DMS53 treated with DMSO at 0.1 percent for 48 hours (cell line): ENCODE results near the gene KIAA0408.
"Not testable (repeated sequence)": the region's sequence is repeated elsewhere in the genome, so short reads cannot be mapped to it uniquely, and the experiment has no call there.

Experiments used
- DNase-seq: peaks from one replicate; lab custom pipeline; 2025; ENCODE audit not compliant: unreplicated experiment; lab: John Stamatoyannopoulos, UW

KIAA0408 gene

DNA sequence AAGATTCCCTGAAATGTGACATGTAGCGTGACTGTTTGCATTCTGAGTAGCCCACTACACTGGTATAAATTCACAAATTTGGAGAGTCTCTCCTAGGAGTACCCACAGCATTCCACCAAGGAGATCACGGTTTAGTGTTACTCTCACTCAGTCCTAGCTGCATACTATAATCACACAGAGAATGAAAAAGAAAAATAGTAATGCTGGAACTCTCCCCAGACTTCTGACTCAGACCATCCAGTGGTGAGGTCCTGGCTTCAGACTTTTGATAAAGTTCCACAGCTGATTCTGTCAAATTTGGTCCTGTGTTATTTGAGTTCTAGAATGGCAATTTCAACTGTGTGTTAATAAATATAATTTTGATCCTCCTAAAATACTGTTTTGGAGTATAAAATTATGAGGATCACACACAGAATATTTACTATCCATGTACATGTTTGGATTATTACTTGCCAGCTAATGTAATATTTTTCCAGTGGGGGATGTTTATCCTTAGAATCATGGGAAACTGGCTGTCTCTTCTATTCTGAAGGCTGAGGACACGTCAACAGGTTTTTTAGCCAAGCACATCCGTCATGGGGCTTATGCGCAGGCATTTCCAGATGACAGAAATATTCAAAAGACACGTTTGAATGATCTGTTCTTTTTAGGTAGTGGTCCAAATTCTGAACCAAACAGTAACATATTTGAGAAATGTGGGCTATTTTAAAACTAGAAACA lies 5.1 kb upstream of the KIAA0408 start:
- no peak for DNase-seq

DNA sequence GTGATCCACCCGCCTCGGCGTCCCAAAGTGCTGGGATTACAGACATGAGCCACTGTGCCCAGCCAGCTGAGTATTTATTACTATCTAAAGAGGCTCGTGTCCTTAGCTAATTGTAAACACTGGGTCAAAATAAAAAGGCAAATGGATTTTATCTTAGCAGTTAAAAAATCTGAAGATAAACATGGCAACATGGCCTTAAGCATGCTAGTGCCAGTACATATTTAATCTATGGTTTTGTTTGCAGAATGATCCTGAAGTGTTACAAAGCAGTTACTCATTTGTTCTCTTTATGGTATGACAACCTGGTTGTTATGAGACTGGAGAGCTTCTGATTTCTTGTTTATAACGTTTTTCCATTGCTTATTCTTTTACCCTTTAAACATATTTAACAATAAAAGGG lies 3.9 kb upstream of the KIAA0408 start:
- DNase-seq = no peak

DNA sequence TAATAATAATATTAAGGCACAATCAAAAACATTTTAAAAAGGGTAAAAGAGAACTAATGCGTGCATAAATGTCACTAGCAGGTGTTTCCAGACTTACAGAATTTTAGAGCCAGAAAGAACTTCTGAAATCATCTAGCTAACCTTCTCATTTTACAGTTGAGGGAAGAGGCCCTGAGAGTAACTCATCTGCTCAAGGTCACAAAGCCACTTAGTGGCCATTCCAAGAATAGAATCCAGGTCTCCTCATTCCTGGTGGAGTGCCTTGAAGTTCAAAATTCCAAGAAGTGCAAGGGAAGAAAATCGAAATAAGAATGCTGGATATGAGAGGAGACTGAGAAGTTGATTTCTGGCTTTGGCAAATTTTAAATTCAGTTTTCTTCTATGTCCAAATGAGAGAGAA lies 3.2 kb upstream of the KIAA0408 start:
- no peak for DNase-seq

DNA sequence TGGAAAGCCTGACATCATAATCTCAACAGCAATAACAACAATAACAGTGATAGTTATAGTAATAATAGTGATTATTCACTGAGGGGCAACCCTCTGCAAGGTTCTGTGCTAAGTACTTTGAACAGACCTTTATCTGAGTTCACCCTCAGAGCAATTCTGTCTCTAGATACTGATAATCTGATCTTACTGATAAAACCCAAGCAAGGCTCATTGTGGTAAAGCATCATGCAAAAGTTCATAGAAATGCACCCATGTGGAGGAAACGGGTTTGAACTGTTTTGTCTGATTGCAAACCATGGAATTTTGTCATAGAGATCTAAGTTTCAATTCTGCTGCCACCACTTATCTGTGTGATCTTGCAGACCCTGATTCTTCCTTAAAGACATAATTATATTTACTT lies 1.3 kb upstream of the KIAA0408 start:
- no peak for DNase-seq

DNA sequence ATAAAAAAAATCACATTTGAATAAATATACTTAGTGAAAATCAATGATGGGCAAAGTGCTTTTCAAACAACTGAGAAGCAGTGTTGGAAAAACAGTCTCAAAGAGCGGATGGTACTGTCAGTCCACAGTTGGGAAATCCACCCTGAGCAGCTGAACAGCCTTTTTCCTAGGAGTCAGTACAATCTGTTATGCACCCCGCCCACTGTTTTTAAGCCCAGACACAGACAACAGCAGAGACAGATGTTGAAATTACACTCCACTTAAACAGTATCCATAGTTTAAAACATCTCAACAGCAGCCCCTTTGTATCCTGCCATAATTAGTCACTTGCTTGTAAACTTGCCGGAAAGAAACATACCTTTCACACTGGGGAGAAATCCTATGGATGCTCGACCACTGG lies 372 bp downstream of the KIAA0408 start:
- no peak for DNase-seq

DNA sequence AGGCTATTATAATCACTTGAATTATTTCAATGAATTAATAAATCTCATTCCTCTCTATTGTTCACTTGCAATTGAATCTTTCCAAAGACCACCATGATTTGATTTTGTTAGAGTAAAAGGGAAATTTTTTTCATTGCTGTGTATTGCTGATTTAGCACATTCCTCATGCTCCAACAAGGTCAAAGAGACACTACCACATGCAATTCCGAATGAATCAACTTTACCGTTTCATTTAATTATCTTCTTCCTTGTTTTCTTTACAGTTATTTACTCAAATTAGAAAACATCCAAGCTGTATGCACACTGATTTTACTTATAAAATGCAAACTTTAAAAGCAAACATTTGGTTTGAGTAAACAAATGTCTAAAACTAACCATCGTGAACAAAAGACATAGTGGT lies 967 bp downstream of the KIAA0408 start:
- DNase-seq = no peak

DNA sequence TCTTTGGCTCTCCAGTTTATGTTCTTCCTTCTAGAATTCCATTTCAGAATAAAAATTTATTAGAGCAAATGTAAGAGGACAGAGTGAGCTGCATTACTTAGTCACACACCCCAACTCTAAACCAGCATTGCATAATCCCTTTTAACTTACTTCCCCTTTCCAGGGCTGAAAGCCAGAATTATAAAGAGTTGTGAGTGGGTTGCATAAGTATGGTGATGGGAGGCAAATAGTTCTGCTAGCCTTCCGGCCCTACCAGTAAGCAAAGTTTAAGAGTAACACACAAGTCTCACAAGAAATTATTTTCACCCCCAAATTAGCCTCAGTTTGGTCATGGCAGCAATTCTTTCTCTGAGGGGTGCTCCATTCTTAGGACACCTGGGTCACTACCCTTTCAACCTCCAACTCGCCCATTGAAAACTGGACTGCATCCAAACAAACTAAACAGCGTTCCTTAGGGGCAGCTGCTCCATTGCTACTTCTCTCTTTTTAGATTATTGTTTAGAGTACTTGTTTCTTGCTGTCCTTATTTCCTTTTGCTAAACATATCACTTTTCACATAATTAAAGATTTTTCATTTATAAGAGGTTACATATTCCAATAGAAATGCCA lies 1.6 kb downstream of the KIAA0408 start:
- DNase-seq = no peak

DNA sequence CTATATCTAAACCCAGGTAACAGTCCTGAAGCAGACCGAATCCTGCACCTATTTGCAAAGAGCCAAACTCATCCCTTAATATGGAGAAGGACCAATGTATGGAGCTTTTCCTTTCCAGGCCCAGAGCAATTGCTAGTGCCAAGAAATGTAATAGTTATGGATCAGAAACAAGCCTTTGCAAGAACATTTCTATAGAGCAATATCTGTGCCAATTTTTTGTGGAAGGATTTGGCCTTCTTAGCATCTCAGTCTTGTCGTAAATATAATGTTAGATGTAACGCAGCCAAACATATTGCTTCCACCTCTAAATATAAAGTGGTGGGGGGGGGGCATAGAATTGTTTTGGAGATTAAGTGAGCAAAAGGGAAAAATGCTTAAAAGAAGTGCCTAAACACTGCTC lies 2.7 kb downstream of the KIAA0408 start:
- no peak for DNase-seq

DNA sequence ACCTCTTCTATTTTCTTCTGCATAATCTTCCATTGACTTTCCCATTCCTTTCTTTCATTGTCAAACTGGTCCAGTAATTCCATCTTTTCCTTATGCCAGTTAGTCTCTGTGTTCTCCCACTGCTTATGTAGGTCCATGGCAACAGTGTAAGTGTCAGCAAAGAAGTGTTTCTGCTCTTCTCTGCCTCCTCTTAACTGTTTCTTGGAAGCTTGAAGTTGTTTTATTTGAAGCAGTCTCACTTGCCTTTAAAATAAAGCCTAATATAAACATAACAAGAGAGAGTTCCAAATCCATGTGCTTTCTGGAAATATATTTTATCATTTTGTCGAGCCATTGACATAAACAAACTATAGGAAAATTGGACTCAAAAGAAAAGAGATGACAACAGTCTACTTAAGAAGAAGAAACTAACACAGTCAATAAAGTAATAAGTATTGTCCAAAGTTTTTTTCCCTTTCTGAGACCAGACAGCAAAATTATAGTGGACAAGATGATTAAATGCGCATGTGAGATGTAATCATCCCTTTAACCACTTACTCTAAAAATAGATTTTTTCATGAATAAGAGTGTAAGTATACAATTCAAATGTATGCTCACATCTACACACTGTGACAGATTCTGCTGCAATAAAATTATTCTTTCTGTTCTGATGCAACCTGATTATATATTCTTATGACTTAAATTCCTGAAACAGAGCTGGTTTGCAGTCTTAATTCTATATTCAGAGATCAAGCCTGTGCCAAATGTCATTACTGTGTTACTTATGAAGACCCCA lies 5.2 kb downstream of the KIAA0408 start:
- no peak for DNase-seq

DNA sequence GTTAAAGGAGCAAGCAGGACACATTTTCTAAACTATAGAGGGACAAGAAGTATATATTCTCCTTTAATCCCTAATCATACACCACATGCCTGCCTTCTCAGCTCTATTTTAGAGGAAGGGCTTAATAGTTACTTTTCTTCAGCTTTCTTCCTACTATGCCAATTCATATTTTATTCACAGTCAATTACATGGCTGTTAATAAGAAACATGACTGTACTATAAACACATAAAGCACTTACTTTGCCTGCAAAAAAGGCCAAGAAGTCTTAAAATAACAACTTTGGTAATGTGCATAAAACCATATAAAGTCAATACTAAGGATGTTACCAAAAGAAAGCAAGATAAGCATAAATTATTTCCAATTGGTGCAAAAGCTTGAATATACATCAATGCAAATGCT lies 6.4 kb downstream of the KIAA0408 start:
- DNase-seq = no peak

DNA sequence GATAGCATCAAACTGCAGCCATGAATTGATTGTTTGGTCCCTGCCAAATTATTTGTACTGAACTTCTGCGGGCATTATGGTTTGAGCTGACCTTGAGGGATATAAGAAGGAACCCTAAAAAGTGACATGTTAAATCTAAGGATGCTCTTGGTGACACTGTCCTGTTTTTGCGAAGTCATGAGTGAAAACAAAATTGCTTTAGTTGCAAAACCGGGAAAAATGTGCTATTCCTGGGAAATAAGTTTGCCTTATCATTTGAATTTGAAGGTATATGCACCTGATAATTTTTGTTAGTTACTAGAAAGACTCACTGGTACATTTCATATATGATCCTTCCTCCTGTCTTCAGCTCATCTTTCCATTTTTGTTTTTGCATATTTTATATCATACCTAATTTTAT lies 7.8 kb downstream of the KIAA0408 start:
- DNase-seq = no peak

DNA sequence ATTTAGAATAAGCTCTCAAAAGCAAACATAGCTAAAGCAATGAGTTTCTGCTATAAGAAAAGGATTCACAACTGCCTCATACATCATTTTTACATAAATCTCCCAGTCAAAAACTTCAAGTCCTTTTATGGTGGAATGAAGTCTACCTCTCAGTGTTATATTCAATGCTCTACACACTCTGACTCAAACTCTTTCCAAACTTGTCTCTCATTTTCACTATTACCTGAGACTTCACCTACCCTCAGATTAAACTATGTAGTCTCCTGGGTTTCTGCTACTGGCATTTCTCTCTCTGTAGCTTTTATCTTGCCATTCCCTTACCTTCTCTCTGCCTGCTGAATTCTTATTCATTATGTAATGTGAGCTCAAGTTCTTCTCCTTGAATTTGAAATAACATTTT lies 11.4 kb downstream of the KIAA0408 start:
- DNase-seq = no peak

DNA sequence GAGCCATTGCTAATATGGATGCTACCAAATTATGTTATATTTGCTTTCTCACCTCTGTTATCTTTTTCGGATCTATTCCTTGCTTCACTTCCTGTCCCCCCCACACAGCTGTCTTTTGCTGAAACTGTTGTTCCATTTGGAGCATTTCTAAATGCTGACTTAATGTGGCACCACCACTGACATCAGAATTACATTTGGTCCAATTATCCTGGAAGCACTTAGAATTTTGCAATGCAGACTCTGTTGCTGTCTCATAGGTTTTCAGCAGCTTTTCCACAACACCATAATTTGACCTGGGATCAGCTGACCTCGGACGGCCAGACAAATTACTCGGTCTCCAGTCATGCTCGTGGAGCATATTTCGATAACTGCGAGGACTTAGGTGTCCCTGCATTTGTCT lies 12.8 kb downstream of the KIAA0408 start:
- DNase-seq = no peak

DNA sequence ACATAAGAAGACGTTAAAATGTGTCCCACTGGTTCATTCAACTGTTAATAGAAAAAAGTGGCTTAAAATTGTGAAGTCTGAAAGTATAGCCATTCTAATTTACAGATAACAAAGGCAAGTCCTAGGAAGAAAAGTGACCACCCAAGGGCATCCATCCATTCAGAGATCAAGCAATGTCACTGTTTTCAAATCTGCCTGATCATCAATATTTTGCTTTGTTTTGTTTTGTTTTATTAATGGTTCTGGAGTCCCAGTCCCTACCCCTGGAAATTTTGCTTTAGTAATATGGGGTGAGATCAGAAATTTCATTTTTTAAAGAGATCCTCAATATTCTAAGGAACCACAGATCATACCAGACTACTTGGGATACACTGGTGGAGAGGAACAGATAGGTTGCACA lies 17.3 kb downstream of the KIAA0408 start:
- DNase-seq = no peak

DNA sequence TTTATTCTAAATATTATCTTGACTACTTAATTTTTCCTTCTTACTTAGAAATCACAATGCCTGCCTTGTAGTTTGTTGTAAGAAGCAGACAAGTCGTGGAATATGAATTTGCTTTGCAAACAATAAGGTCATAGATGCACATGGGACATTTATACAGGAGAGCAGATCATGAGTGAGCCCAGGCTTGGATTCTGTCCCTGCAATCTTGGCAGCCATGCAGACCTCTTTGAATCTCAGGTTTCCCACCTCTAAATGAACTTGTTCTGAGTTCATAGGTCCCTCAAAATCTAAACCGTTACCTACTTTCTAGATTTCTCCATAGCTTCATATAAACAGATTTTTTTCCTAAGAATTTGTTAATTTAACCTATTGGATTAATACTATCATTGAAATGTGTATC lies 19.5 kb downstream of the KIAA0408 start:
- DNase-seq = no peak

DNA sequence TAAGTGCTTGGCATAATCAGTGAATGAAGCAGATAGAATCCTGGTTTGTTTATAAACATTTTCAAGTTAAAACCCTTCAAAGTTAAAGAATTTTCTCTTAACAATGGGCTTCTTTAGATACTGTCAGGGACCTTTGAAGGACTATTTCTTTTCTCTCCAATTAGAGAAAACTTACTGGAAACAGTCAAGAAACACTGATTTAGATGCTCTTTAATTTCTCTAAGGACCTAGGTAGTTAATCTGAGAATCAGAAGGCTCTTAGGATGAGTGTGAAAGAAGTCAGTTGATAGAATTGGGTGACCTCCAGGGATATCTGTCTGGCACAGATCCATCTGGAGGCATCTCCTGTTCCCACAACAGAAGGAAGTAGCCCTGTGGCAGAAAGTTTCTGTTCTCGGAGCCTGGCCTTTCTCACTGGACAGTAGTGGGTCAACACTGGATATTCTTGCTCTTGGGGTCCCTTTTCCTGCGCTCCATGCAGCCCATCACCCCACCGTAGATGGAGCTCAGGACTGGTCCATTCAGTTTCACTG lies 22.5 kb downstream of the KIAA0408 start:
- no peak for DNase-seq

DNA sequence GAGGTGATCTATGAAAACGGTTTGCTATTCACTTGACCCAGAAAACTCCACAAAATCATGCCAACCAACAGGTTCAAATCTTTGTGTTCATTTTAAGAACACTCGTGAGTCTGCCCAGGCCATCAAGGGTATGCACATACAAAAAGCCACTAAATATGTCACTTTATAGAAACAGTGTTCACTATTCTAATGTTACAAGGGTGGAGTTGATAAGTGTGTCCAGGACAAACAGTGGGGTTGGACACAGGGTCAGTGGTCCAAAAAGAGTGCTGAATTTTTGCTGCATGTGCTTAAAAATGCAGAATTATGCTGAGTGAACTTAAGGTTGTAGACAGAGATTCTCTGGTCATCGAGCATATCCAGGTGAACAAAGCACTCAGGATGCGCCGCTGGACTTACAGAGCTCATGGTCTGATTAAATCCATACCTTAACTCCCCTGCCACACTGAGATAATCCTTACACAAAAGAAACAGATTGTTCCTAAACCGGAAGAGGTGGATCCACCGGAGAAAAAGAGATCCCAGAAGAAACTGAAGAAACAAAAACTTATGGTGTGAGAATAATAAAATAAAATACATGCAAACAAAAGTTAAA lies 23.5 kb downstream of the KIAA0408 start:
- no peak for DNase-seq

DNA sequence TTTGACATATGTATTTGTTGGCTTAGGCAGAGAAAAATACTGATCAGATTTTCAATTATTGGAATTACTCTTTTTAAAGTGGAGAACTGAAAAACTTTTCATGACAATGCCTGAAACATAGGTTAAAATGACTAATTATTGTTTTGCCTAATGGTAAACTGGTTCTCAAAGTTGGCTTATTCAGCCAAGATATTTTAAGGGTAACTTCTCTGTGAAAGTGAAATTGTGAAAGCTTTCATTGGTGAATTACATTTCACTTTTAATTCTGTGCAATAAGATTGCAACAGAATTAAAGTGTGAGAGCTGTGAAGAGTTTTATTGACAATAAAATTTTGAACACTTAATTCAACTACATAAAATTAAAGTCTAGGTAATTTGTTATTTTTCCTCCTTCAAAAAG lies 24.5 kb downstream of the KIAA0408 start:
- DNase-seq = no peak

DNA sequence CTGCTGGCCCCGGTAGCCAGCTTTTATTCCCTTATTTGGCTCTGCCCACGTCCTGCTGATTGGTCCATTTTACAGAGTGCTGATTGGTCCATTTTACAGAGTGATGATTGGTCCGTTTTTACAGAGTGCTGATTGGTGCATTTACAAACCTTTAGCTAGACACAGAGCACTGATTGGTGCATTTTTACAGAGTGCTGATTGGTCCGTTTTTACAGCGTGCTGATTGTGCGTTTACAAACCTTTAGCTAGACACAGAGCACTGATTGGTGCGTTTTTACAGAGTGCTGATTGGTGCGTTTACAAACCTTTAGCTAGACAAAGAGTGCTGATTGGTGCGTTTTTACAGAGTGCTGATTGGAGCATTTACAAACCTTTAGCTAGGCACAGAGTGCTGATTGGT lies 30.6 kb downstream of the KIAA0408 start:
- not testable (repeated sequence) for DNase-seq

DNA sequence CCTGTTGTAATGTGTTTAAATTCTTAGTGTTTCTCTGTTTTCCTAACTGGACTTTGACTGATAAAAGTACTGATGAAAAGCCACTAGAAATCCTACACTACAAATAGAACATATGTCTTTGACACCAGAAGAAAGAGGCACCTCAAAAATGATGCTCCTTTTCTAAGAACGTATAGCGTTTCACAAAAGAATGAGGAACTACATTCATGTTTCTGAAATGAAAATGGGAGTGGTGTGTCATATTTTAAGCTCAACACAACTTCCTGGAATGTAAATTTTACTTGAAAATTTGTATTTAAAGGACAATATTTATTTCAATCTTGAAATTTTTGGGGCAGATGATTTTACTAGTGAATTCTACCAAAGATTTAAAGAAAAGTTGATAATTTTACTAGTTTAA lies 35.3 kb downstream of the KIAA0408 start:
- no peak for DNase-seq

DNA sequence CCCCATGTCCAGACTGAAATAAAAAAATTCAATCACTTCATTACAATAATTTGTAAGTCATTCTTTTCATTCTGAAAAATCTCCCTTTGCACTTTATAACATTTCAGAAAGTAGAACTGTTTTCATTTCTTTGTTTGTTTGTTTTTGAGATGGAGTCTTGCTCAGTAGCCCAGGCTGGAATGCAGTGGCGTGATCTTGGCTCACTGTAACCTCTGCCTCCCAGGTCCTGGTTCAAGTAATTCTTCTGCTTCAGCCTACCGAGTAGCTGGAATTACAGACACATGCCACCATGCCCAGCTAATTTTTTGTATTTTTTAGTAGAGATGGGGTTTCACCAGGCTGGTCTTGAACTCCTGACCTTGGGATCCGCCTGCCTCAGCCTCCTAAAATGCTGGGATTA lies 38.0 kb downstream of the KIAA0408 start:
- not testable (repeated sequence) for DNase-seq

DNA sequence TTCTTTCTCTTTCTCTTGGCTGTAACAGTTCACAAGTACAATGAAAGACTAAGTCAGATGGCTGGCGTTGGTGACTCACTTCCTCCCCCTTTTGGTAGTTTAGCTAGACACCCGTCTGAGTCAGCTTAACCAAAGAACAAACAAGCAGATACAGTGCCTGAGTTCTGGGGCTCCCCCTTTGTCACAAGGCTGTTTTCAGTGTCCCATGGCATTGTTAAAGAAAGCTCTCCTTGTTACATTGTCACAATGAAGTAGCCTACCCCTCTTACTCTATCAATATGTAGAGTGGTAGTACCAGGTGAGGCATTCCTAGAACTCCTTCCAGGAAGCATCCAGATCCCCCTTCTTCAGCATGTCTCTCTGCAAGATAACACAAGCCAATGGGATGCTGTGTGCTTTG lies 38.6 kb downstream of the KIAA0408 start:
- DNase-seq = peak; percentile 77
